ENCODE measurements around the gene ADGRB2.

ADGRB2 gene, protein sequence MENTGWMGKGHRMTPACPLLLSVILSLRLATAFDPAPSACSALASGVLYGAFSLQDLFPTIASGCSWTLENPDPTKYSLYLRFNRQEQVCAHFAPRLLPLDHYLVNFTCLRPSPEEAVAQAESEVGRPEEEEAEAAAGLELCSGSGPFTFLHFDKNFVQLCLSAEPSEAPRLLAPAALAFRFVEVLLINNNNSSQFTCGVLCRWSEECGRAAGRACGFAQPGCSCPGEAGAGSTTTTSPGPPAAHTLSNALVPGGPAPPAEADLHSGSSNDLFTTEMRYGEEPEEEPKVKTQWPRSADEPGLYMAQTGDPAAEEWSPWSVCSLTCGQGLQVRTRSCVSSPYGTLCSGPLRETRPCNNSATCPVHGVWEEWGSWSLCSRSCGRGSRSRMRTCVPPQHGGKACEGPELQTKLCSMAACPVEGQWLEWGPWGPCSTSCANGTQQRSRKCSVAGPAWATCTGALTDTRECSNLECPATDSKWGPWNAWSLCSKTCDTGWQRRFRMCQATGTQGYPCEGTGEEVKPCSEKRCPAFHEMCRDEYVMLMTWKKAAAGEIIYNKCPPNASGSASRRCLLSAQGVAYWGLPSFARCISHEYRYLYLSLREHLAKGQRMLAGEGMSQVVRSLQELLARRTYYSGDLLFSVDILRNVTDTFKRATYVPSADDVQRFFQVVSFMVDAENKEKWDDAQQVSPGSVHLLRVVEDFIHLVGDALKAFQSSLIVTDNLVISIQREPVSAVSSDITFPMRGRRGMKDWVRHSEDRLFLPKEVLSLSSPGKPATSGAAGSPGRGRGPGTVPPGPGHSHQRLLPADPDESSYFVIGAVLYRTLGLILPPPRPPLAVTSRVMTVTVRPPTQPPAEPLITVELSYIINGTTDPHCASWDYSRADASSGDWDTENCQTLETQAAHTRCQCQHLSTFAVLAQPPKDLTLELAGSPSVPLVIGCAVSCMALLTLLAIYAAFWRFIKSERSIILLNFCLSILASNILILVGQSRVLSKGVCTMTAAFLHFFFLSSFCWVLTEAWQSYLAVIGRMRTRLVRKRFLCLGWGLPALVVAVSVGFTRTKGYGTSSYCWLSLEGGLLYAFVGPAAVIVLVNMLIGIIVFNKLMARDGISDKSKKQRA (N-terminal part only)

GRCh38 chr1:31764312-31765040 lies at the start of gene ADGRB2:
Gene ADGRB2 (minus strand): TSS chr1:31764340. CDS start chr1:31757221, 7,119 bp downstream.
- DNase-seq (ENCODE audit: low read depth, low spot score) = no peak

DNA sequence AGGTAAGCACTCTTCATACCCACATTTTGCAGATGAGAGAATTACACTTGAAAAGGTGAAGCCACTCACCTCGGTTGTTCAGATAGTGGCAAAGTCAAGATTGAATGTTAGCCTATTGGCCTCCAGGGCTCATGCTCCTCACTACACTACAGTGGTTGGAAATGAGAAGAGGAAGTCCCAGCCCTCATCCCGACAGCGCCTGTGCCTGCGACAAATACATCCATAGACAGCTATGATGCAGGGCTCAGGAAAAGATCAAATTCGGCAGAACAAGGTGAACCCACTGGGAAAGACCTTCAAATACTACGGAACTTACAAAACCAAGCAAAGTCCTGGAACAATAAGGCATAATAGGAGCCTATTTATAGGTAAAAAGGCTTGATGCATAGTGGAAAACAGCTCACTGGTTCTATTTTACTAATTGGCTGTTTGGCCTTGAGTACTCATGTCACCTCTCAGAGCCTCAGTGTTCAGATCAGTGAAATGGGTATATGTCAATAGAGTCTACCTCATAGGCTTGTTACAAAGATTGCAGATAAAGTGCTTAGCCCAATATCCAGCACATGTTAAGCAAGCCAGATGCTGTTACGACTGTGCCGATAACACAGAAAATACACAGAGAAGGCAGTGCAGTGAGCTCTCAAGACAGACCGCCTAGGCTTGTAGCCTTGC lies 48.2 kb upstream of the ADGRB2 start:
- no peak for DNase-seq (ENCODE audit: low read depth, low spot score)

DNA sequence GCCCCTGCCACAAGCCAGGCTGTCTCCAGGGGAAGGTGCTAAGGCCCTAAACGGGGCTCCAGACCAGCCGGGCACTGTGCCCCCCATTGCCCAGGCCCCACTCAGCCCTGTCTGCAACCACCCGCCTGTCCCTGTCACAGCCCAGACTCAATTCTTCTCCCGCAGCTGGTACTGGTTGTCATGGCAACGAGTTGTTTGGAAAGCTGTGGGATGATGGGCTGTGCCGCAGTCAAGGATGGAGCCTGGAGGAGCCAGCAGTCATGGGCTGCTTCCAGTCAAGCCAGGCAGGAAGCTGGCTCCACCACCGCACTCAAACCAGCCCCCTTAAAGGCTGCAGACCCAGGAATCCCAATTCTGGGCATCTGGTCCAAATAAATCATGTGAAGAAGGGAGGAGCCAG lies 47.5 kb upstream of the ADGRB2 start:
- no peak for DNase-seq (ENCODE audit: low read depth, low spot score)

DNA sequence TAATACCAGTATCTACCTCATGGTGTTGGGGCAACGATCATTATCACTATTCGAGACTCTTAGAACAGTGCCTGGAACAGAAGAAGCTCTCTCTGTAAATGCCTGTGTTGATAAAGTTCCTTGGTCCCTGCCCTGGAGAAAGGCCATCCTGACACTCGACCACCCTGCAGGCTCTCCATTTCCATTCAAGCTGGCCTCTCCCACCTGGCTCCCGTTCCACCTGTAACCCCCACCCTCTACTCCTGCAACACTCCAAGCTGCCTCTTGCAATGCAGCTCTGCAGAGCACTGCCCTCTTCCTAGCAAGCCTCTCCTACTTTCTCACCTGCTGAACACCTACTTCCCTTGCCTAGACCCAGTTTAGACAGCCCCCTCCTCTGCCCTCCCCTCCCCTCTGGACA lies 45.6 kb upstream of the ADGRB2 start:
- DNase-seq (ENCODE audit: low read depth, low spot score) = no peak

GRCh38 chr1:31807273-31808048 lies 43.3 kb upstream of the ADGRB2 start:
- DNase-seq (ENCODE audit: low read depth, low spot score) = no peak

- no peak for DNase-seq (ENCODE audit: low read depth, low spot score)
Measured at GRCh38 chr1:31805318-31805717, 41.2 kb upstream of the ADGRB2 start.

GRCh38 chr1:31804098-31804497 lies 40.0 kb upstream of the ADGRB2 start:
- DNase-seq (ENCODE audit: low read depth, low spot score) = no peak

DNA sequence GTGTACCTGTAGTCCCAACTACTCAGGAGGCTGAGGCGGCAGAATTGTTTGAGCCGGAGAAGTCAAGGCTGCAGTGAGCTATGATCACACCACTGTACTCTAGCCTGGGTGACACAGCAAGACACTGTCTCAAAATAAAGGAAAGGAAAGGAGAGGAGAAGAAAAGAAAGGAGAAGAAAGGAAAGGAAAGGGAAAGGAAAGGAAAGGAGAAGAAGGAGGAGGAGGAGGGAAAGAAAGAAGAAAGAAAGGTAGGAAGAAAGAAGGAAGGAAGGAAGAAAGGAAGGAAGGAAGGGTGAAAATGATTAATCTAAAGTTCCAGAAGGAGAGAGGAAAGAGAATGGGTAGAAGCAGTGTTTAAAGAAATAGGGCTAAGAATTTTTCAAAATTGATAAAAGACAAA lies 39.5 kb upstream of the ADGRB2 start:
- DNase-seq (ENCODE audit: low read depth, low spot score) = no peak

GRCh38 chr1:31802190-31803150 lies 38.3 kb upstream of the ADGRB2 start:
- DNase-seq (ENCODE audit: low read depth, low spot score) = no peak

GRCh38 chr1:31801458-31801857 lies 37.3 kb upstream of the ADGRB2 start:
- DNase-seq (ENCODE audit: low read depth, low spot score) = no peak

GRCh38 chr1:31800674-31800967 lies 36.5 kb upstream of the ADGRB2 start:
- no peak for DNase-seq (ENCODE audit: low read depth, low spot score)

DNA sequence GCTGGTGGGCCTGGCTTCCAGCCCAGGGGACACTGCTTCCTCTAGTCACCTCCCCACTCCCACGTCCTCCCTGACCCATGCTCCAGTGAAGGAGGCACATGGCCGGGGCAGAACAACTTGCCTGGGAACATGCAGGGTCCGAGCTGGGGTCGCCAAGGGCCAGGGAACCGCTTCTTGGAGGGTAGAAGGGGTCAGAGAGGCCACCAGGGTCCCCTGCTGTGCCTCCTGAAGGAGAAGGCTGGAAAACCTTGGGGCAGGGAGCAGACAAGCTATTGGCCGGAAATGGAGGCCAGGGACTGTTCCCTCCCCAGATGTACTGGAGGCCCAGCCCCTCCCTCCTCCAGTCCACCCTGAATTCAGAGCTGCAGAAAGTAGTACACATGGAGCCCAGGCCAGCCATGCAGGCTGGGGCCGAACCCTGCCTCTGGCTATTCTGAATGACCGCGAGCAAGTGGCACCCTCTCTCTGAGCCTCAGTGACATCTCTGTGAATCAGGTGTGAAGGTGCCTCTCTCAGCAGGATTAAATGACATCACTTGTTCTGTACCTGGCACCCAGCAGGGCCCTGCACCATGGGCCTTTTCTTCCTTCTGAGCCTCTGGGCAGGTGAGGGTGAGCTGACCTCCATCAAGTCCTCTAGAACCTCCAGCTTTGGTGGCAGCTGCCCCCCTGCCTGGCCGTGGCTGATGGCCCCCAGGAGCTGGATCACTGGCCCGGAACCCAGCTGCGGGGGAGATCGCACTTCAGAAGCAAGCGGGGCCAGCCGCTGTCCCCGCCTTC lies 35.9 kb upstream of the ADGRB2 start:
- DNase-seq (ENCODE audit: low read depth, low spot score) = no peak

- DNase-seq (ENCODE audit: low read depth, low spot score) = no peak
Measured at GRCh38 chr1:31799196-31799894, 35.2 kb upstream of the ADGRB2 start.

GRCh38 chr1:31798433-31799195 lies 34.5 kb upstream of the ADGRB2 start:
- no peak for DNase-seq (ENCODE audit: low read depth, low spot score)

DNA sequence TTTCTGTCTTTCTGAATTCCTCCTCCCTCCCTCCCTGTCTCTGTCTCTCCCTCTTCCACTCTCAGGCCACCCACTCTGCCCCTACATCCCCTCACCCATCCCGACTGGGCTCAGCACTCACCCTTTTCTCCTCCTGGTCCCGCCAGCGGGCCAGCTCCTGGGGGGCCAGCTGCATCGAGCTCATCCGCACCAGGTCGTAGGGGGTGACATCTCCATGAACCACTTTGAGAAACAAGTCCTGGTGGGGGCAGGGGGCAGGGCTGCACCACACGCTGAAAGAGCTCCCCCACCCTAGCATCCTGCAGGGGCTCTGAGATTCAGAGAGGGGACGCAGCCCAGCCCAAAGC lies 33.9 kb upstream of the ADGRB2 start:
- DNase-seq (ENCODE audit: low read depth, low spot score) = no peak

- DNase-seq (ENCODE audit: low read depth, low spot score) = no peak
Measured at GRCh38 chr1:31797216-31797615, 33.1 kb upstream of the ADGRB2 start.

DNA sequence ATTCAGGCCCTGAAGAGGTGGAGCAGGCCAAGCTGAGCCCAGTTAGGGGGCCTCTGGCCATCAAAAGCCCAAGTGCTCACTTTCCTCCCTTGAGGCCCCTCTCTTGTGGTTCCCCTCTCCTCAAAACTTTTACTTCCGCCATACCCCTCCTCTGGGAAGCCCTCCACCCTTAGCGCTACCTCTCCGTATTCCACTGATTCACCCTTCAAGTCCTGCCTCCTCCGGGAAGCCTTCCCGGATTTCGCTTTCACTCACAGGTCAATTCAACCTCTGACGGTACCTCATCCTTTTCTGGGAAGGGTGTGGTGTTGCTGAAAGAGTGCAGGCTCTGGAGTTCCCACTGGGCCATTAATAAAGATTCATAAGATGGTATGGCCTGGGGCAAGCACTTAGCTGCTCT lies 32.6 kb upstream of the ADGRB2 start:
- no peak for DNase-seq (ENCODE audit: low read depth, low spot score)
